ENCODE data around the gene FER. TPM values are rescaled to one million over a fixed set of nuclear protein-coding genes. Genes with fewer than 3 reads are reported as not detected.

The FER gene
- total RNA-seq, 1 donor from 2014 or later, result 11.8 TPM

DNA sequence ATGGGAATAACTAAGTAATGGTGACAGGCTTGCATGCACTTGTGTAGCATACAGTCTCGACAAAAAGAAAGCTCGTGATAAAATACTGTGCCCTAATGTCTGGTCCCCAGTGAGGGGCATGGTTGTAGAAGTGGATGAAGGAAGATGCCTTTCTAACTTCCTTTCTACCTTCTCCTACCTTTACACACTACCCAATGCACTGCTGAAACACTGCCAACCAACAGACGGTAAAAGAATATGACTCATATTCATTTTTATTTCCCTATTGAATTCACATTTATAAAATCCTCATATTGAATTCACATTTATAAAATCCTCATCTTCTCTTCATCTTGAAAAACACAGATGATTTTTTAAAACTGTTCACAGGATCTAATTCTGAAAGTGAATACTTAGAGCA lies 439.1 kb downstream of the FER start:
- intact Hi-C loops (cut with DNase I), result no loop called here
- Histone ChIP-seq H3K4me3 (no peak overlapping the region), H3K4me1 (no peaks in the 10 kb centered on the region), H3K9me3 (no peaks in the 10 kb centered on the region), H3K27me3 (no peaks in the 10 kb centered on the region), H3K36me3 (peaks cover 3 to 14% of the 10 kb centered on the region in 2 donors), H3K27ac (no peak overlapping the region)
- DNase-seq (ENCODE audit: low spot score in 2 of 2), result no peak
- TF ChIP-seq, protein P1, sequence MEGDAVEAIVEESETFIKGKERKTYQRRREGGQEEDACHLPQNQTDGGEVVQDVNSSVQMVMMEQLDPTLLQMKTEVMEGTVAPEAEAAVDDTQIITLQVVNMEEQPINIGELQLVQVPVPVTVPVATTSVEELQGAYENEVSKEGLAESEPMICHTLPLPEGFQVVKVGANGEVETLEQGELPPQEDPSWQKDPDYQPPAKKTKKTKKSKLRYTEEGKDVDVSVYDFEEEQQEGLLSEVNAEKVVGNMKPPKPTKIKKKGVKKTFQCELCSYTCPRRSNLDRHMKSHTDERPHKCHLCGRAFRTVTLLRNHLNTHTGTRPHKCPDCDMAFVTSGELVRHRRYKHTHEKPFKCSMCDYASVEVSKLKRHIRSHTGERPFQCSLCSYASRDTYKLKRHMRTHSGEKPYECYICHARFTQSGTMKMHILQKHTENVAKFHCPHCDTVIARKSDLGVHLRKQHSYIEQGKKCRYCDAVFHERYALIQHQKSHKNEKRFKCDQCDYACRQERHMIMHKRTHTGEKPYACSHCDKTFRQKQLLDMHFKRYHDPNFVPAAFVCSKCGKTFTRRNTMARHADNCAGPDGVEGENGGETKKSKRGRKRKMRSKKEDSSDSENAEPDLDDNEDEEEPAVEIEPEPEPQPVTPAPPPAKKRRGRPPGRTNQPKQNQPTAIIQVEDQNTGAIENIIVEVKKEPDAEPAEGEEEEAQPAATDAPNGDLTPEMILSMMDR (IDR thresholded peaks at IDR 0.05), result no peak

GRCh38 chr5:109191153-109191558 lies 443.5 kb downstream of the FER start:
- no peak for DNase-seq (ENCODE audit: low spot score in 2 of 2)
- H3K4me1 ChIP-seq, result no peaks in the 10 kb centered on the region
- H3K36me3 ChIP-seq, result peaks cover 3 to 6% of the 10 kb centered on the region in 2 donors
- H3K4me3 ChIP-seq, result no peak overlapping the region
- TF ChIP-seq, protein P1 (IDR thresholded peaks at IDR 0.05), result no peak
- no peaks in the 10 kb centered on the region for H3K9me3 ChIP-seq
- H3K27ac ChIP-seq, result no peak overlapping the region
- no peaks in the 10 kb centered on the region for H3K27me3 ChIP-seq
- intact Hi-C loops (cut with DNase I), result no loop called here

DNA sequence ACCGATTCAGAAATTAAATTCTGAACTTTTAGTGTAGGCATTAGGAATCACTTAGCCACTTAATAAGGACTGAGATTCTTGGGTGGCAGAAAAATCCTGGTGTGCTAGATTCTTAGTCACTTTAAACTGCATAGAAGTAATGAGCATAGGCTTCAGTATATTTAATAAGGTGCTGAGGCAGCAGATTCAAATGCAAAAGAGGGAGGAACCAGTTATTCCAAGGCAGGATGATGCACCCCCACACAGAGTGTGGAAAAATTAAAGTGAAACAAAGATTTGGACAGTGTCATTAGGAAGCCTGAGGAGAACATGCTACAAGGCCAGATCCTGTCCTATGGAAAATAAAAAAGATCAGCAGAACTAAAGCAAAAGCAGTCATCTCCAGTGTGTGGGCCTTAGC lies 444.3 kb downstream of the FER start:
- Histone ChIP-seq H3K36me3 (peaks cover 3 to 6% of the 10 kb centered on the region in 2 donors), H3K27ac (no peak overlapping the region), H3K4me3 (no peak overlapping the region), H3K27me3 (no peaks in the 10 kb centered on the region), H3K9me3 (no peaks in the 10 kb centered on the region), H3K4me1 (no peaks in the 10 kb centered on the region)
- TF ChIP-seq, protein P1 (IDR thresholded peaks at IDR 0.05), result no peak
- DNase-seq (ENCODE audit: low spot score in 2 of 2), result no peak
- intact Hi-C loops (cut with DNase I), result no loop called here

GRCh38 chr5:109192555-109193281 lies 445.0 kb downstream of the FER start:
- intact Hi-C loops (cut with DNase I), result no loop called here
- Histone ChIP-seq H3K9me3 (no peaks in the 10 kb centered on the region), H3K4me1 (no peaks in the 10 kb centered on the region), H3K27ac (no peak overlapping the region), H3K4me3 (no peak overlapping the region), H3K27me3 (no peaks in the 10 kb centered on the region), H3K36me3 (peaks cover 2% of the 10 kb centered on the region in 2 donors)
- DNase-seq (ENCODE audit: low spot score in 2 of 2), result no peak
- TF ChIP-seq, protein P1 (IDR thresholded peaks at IDR 0.05), result no peak

- TF ChIP-seq, protein P1 (IDR thresholded peaks at IDR 0.05), result no peak
- Histone ChIP-seq H3K4me1 (no peaks in the 10 kb centered on the region), H3K36me3 (no peaks in the 10 kb centered on the region), H3K9me3 (no peaks in the 10 kb centered on the region), H3K4me3 (no peak overlapping the region), H3K27me3 (no peaks in the 10 kb centered on the region), H3K27ac (no peak overlapping the region)
- DNase-seq (ENCODE audit: low spot score in 2 of 2), result no peak
- intact Hi-C loops (cut with DNase I), result no loop called here
Observed at GRCh38 chr5:109195667-109196066, 448.0 kb downstream of the FER start.
